Measurements from ENCODE around the gene ZBTB44.

The ZBTB44 gene

DNA sequence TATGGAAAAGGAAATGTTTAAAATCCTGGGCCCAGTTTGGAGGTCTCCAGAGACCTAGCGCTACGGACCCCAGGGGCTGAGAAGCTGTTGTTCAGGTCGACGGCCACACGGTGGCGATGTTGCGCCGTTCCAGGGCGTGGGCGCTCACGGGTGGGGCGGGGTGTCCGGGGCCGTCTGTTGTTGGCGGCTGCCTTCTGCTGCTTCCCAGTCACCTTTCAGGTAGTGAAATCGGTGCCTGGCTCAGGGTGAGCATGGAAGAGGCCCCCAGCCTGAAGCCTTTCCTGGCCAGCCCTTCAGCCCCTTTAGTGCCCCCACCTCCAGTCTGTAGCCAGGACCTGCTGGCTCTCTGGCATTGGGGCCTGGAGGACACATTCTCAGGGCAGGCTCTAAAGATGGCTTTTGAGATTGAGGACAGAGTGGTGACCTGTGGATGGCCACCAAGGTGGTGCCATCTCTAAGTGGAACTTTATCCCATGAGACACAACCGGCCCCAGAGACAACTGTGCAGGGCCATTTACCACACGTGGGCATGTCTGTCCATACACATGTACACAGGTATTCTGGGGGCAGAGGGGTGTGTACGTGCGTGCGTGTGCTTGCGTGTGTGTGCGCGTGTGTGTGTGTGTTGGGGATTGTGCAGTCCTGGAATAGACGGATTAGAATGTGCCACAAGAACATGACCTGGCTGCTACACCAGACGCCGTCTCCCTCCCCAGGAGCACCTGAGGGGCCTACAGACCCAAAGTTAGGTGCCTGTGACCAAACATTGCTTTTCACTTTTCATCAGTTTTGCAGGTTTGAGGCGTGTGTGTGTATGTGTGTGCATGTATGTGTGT is 101.4 kb downstream of the ZBTB44 start:
- peak; percentile 74 for DNase-seq

DNA sequence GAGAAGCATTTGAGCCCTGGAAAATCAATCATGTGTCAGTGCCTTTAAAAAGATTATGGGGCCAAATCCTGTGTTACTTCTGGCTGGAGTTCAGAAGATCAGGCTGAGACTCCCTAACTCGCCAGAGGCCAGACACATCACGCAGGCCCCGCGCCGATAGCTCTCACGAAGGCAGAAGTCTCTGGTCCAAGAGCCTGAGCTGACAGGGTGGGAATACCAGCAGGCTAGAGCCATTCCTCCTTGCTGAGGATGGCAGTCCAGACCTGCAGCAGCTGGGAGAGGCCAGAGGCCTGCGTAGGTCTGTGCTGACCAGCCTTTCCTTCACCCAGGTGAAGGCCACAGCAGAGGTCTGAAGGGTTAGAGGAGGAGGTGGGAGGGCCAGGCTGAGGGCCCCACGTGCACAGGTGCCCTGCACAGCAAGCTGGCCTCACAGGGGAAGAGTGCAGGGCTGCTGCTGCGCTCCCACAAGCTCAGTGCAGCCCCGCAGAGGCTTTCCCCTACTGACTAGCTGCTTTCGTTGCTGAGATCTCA is 102.2 kb downstream of the ZBTB44 start:
- no peak for DNase-seq

DNA sequence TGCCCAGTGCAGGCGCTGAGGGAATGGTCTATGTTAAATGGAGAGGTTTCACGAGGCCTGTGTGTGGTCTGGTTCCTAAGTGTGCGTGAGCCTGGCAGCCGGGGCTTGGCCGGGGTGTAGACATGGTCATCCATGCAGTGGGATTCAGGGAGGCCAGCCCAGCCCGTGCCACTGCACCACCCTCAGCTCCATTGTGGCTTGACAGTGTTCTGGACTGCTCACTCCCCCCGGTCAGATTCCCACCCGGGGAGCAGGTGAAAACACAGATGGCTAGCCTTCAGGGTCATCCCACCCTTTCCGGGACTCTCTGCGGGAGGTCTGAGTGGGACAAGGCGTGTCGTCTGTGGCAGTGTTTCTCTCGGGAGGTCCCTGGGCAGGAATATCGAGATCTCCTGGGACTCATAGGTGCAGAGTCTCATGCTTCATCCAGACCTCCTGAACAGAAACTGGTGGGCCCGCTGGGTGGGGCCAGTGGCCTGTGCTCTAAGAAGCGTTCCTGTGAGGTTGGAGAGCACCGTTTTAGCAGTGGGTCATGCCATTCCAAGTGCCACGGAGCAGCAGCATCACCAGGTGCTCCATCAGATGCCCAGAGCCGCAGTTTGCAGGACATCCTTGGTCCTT is 102.8 kb downstream of the ZBTB44 start:
- no peak for DNase-seq

DNA sequence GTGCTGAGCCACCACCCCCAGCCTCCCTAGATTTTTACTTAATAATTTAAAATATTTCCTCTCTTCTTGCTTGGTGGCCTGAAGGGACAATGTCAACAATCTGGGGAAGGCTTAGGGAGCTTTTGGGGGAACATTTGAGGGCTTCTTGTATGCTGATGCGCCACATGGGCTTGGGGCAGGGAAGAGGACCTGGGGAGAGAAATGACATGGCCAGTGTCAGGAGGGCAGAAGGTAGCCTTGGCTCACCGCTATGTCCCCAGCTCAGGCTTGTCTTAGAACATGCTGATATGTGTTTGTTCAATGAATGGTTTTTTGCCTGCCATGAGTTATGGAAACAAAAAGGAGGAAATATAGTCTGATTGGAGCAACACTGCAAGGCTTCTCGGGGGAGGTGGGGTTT is 103.6 kb downstream of the ZBTB44 start:
- DNase-seq: no peak

DNA sequence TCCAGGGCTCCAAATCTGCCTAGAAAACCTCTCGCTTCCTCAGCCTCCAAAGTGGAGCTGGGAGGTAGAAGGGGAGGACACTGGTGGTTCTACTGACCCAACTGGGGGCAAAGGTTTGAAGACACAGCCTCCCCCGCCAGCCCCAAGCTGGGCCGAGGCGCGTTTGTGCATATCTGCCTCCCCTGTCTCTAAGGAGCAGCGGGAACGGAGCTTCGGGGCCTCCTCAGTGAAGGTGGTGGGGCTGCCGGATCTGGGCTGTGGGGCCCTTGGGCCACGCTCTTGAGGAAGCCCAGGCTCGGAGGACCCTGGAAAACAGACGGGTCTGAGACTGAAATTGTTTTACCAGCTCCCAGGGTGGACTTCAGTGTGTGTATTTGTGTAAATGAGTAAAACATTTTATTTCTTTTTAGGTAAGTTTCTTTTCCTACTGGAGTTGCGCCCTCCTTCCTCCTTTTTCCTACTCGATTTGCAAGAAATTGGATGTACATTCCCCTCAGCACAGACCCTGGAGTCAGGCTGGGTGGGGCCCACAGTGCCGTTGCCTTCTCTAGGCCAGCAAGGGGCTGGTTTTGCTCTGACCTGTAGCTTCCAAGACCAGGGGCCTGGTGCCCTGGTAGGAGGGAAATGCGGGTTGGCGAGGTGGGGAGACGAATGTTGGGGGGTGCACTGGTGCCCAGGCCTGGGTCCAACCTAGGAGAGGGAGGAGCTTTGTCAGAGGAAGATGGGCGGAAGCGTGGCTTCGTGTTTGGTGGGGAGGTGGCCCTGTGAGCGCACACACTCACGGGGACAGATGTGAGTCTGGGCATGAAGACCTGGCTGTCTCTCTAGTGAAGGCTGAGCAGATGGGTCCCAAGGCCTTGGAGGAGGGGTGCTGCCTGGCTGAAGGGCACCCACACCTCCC is 104.5 kb downstream of the ZBTB44 start:
- no peak for DNase-seq

DNA sequence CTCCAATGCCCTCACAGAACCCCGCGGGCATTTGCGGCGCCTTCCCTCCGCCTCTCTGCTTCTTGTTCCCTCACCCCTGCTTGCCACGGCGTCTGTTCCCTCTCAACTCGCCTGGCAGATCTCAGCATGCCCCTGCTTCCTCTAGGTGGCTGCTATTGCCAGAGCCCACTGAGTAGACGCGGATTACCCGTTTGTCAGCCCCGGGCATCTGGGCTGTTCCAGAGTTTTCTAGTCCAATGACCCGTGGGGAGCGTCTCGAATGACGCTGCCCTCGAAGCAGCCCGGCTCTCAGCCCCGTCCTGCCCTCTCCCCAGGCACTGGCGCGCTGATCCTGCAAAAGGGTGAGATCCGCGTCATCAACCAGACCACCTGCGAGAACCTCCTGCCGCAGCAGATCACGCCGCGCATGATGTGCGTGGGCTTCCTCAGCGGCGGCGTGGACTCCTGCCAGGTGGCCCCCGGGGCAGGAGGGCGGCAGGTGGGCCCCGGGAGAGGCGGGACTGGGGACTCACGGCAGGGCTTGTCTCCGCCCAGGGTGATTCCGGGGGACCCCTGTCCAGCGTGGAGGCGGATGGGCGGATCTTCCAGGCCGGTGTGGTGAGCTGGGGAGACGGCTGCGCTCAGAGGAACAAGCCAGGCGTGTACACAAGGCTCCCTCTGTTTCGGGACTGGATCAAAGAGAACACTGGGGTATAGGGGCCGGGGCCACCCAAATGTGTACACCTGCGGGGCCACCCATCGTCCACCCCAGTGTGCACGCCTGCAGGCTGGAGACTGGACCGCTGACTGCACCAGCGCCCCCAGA is 105.4 kb downstream of the ZBTB44 start:
- no peak for DNase-seq

DNA sequence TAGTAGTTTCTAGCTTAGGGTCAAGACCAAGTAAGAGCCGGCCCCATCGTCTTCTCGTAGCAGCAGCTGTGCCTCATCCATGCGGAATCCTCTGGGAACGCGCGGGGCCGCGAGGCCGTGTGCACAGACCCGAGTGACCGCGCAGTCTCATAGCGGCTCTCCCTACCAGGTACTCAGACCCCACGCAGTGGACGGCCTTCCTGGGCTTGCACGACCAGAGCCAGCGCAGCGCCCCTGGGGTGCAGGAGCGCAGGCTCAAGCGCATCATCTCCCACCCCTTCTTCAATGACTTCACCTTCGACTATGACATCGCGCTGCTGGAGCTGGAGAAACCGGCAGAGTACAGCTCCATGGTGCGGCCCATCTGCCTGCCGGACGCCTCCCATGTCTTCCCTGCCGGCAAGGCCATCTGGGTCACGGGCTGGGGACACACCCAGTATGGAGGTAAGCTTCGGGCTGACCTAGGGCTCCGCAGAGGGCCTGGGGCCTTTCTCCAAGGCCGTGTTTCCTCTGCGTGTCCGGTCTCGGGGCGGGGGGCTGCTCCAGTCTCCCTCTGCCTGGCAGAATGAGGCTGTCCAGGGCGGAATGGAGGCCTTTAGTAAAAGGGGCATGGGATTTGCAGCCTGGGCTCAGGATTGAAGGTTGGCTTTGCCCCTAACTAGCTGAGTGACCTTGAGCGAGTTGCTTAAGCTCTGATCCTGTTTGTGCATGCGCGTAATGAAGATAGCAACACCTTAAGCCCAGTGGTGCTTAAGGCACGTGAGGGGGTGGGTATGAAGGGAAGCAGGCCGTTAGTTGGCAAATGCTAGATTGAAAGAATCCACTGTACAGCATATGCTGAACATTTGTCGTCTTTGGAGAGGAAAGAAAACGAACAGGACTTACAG is 106.2 kb downstream of the ZBTB44 start:
- no peak for DNase-seq

DNA sequence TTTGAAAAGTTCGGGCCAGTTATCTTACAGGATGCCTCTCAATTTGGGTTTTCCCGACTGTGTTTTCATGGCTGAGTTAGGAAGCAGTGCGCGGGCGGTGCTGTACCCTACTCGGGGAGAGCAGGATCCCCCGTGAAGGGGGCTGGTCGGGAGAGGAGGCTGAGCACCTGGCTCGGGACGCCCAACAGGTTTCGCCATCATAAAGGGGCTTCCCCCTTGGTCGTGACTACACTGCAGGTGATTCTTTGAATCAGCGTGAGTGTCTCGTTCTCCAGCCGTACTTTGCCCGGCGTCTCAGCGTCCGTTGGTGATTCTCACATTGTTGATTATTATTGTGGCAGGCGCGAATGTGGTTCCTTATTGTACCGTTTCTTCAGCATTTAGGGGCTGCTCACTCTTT is 108.6 kb downstream of the ZBTB44 start:
- DNase-seq: no peak

DNA sequence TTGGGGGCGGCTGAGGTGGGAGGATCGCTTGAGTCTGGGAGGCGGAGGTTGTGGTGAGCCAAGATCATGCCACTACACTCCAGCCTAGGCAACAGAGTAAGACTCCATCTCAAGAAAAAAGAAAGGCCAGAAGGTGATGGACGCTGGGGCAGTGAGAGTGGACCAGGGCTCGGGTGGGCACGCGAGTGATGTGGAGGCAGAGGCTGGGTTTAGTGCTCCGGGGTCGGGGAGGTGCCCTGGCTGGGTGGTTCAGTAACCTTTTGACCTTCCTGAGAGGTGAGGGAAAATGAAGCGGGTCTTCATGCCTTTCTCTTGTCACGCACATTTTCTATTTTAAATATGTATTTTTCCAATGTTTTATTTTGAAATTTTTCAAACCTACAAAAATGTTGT is 110.0 kb downstream of the ZBTB44 start:
- DNase-seq: no peak

DNA sequence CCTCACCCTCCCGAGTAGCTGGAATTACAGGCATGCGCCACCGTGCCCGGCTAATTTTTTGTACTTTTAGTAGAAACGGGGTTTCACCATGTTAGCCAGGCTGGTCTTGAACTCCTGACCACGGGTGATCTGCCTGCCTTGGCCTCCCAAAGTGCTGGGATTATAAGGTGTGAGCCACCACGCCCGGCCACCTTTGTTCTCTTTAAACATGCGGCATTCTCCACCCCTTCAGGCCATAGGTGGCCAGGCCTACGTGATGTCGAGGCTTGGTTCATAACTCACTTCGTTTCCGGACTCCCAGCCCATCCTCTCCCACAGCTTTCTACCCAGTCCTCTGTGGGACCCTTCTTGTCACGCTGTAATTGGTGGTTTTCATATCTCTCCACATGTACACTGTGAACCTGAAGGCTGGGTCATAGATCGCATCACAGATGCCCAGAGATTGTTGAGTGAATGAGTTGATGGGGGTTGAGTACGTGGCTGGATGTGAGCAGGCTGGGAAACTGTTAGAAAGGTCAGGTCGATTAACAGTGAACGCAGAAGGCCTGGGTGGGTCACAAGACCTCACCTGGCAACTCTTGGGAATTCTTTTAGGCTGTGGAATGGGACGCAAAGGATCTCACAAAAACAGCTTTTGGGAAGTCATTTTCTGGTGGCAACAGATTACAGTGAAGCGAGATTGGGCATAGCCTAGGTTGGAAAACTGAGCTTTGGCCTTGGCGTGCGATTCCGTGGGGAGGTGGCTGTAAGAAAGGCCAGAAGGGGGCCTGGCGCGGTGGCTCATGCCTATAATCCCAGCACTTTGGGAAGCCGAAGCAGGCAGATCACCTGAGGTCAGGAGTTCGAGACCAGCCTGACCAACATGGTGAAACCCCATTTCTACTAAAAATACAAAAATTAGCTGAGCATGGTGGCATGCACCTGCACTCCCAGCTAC is 110.7 kb downstream of the ZBTB44 start:
- DNase-seq: no peak

DNA sequence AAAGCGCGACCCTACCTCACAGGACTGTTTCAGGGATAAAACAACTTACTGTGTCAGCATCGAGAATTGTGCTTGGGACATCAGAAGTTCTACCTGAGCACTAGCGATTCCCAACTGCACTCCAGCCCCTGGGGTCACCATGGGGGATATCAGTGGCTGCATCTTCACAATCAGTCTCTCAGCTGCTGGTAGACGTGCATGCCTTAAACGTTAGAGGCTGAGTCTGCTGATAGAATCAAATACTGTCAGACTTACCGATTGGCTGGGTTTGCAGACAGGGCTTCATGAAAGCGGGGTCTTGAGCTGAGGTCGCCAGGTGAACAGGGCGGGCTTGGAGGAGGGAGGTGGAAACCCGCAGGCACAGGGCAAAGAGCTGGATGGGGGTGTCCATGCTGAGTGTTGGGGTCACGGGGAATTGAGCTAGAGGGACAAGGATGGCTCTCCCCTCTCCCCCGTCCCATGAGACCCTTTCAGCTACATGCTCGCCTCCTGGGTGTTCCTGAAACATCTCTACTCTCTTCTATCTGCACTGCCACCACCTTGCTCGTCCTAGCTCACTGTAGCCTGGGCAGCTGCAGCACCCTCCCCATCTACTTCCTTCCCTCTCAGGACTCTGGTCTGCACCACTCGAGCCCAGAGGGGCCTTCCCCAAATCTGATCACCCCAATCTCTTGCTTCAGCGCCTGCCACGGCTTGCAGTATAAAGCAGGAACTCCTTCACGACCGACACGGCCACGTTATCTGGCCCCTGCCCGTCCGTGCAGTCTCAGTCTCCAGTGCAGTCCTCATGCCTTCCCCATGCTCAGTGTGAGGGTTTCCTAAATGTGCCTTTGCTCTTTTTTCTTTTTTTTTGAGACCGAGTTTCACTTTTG is 111.7 kb downstream of the ZBTB44 start:
- DNase-seq: no peak

DNA sequence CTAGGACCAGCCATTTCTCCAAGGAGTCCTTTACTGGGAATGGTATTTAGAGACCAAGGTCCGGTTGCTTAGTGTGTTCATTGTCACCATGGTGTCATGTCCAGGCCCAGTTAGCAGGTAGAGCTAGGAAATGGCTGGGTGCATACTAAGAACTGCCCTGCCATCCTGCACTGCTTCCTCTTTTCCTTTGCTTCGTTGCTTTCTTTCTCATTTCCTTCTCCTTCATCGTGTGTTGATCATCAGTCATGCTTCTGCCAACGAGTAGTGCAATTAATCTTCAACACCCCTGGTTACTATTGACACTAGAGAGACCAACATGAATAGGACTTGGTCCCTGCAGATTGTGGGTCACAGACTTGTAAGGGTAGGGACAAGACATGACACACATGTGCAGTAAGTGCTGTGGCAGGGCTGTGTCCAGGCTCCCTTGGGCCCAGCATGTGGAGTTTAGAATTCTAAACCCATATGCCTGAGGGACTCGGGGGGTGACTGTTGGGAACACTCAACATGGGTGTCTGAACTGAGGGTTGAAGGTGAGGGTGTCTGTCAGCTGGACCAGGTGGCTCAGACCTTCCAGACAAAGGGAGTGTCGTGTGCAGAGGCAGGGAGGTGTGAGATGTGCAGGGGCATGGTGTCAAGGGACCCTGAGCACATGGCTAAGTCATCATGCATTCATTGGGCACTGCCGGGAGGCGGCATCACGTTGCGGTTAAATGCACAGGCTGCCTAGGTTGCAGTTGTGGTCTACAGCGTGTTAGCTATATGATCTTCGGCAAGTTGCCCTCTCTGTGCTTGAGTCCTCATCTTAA is 112.5 kb downstream of the ZBTB44 start:
- DNase-seq: no peak

DNA sequence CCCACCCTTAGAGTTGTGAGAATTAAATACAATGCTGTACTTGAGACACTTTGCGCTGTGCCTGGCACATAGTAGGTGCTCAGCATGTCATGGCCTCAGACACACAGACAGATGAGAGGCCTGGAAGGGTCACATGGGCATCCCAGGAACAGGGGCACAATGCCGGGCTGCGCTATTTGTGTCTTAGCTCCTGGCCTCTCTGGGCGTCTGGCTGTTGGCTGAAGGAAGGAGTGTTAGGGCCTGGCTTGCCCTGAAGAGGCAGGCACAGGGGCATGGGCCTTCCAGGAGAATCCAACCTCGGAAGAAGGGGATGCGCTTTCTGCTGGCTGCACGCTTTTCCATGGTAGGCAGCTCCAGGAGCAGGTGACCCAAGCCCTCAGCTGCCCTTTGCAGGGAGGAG is 113.7 kb downstream of the ZBTB44 start:
- no peak for DNase-seq

DNA sequence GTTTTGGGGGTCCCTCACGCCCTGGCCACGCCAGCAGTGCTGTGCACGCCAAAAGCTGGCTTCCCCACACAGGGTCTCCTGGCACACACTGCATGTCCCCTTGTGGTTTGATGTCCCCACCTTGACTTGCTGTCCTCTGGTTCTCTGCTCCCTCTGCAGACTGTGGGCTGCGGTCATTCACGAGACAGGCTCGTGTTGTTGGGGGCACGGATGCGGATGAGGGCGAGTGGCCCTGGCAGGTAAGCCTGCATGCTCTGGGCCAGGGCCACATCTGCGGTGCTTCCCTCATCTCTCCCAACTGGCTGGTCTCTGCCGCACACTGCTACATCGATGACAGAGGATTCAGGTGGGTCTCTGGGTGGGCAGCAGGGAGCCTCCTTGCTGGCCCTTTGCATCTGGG is 114.9 kb downstream of the ZBTB44 start:
- DNase-seq: no peak

DNA sequence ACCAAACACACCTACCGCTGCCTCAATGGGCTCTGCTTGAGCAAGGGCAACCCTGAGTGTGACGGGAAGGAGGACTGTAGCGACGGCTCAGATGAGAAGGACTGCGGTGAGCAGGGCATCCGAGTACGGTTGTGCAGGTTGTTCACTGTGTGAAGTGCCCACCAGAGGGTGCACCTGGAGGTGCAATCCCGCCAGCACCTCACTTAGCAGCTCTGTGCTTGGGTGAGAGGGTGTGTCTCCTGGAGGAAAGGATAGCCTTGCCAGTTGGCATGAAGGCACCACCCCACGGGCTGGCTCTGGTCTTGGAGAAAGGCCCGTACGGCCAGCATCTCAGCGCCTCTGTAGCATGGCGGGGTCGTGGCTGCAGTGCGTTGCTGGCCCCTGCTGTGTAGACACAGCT is 115.8 kb downstream of the ZBTB44 start:
- DNase-seq: no peak

DNA sequence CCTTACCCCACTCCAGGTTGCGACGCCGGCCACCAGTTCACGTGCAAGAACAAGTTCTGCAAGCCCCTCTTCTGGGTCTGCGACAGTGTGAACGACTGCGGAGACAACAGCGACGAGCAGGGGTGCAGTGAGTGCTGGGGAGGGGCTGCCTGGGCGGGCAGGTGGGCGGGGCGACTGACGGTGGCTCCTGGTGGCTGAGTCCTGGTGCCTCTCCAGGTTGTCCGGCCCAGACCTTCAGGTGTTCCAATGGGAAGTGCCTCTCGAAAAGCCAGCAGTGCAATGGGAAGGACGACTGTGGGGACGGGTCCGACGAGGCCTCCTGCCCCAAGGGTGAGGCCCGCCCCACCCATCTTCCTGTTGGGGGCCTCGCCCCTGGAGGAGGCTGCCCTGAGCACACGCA is 116.4 kb downstream of the ZBTB44 start:
- no peak for DNase-seq

DNA sequence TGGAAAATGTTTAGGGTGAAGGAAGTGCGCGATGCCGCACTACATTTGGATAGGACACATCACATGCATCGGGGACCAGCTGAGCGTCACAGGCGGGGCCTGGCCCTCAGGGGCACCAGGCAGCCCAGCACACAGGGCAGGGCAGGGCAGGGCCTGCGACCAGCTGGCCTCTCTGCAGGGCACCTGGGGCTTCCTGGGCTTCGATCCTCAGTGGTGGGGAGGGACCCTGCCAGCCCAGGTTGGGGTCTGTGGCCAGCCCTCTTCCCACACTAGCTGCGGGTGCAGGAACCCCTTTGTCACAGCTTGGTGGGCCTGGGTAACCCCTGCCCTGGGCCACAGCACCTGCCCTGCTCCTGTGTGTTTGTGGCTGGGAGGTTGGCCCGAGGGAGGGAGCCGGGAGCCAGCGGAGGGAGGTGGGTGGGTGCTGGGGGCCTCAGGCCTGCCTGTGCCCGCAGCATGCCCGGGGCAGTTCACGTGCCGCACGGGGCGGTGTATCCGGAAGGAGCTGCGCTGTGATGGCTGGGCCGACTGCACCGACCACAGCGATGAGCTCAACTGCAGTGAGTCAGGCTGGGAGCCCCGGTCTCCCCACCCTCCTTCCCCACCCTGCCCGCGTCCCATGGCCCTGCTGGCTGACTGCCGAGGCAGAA is 117.2 kb downstream of the ZBTB44 start:
- DNase-seq: no peak

All from activated naive CD4-positive, alpha-beta T cell treated with Interleukin-2 at 50 U/mL for 16 hours (primary cell).